Measurements from ENCODE around the gene NUDT14.

The NUDT14 gene

DNA sequence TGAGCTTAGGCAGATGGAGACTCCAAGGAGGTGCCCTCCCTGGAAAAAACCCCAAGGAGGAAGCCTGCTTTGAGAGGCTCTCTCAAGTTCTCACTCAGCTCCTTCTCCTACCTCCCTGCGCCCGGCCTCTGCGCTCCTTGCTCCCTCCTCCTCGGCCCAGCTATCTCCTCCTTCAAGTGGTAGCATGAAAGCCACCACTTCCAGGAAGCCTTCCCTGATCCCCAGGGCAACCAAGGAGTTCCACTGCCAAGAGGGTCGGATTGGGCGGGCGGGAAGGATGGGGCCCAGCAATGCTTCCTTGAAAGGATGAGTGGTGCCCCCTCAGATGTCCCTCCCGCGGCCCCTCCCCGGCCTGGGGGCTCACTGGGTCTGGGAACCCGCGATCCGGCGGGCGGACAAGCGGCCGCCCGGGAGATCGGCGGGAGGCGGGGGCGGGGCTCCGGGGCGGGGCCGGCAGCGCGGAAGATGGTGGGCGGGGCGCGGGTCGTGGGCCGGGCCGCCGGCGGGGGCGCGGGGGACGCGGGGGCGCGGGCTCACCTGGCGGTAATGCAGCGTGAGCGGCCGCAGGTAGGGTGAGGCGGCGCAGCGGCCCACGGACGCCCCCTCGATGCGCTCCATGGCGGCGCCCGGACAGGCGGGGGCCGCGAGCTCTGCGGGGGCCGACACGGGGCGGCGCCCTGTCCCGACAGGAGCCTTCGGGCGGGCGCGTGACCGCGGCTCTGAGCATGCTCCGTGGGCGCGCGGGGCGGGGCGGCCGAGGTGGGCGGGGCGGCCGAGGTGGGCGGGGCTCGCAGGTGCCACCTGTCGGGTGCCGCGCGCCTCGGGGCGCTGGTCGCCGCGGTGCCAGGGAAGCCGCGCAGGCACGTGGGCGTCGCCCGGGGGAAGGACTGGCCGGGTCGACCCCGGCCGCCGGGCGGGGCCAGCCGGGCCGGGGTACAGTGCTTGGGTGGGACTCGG, at the start of gene NUDT14:
TSS of gene NUDT14 (minus strand) at position 721 of the 957 bp plus-strand sequence. CDS start at position 618, 103 bp downstream.
- DNase-seq: peak; percentile 82 to 83

DNA sequence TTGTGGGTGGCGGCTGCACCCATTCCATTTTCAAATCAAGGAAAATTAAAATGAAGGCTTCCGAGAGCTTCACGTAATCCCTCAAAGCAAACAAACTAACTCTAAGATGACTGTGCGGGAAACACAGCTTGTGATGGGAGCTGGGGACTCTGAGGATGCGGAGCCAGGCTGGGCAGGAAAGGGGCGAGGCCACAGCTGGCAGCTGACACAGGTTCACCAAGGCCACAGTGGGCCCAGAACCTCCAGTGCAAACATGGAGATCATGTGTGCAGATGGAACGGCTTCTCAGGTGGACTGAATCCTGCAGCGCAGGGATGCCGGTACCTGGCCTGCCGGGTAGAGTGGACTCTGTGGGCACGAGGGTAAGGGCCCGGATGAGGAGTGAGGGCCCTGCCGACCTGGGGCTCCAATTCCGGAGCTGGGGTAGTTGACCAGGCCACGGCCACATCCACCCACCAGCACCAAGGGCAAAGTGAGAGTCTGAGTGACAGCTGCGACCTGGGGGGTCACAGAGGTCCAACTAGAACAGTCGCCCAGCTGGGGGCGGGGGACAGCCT, 48.1 kb upstream of the NUDT14 start:
- DNase-seq: no peak

DNA sequence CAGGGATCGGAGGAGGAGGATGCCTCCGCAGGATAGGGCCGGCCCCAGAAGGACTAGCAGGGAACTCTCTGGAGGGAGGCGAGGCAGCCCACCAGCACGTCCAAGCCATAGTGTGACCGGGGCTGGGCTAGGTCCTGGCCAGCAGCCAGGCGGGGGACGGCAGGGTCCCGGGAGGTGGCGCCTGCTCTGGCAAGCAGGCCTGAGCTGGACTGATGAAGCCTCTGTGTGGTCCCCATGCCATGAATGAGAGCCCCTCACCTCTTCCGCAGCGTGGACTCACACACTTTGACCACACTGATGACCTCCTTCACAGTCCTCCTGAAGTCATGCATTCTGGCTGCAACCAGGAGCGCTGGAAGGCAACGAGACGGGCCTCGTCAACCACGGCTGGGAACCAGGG, 47.5 kb upstream of the NUDT14 start:
- no peak for DNase-seq

DNA sequence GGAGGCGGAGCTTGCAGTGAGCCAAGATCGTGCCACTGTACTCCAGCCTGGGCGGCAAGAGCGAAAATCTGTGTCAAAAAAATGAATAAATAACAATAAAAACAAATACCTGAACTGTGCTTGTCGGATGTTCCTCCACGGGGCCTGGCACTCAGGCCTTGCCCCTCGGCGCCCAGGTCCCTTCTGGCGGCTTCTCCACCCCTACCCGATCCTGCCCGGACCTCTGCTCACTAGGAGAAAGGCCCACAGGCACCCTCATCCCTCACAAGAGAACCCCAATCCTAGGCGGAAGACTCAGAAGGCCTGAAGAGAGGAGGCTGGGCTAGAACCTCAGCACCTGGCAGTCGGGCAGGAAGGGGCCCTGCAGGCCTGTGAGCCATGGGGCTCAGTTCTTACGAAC, 46.2 kb upstream of the NUDT14 start:
- DNase-seq: no peak

- DNase-seq: no peak
Measured at GRCh38 chr14:105226198-105226597, 45.1 kb upstream of the NUDT14 start.

DNA sequence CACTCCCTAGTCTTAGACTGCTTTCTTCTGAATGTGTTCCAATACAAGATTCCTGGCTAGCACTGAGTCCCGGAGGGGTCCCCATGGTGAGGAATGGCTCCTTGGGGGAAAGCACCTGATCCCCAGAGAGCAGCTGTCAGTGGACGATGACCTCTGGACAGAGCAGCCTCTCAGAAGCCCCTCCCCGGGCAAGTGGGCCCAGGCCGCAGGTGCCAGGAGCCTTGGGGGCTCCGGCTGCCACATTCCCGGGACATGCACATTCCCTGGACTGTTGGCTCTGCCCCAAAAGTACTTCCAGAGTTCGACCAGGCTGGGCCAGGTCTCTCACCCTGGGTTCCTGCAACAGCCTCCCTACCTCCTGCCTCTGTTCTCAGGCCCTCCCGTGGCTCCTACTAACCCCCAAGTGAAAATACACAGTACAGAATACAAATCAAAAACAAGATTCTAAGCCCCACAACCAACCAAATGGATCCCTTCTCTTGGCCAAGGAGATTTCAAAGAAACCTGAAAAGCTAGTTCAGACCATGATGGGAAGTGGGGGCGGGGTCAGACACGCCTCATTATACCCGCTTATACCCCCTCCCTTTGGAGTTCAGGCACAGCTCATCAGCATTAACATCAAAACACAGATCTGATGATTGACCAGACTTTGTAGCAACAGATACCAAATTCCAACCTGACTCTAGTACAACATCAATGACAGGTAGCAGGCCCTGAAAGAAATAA, 43.9 kb upstream of the NUDT14 start:
- no peak for DNase-seq

DNA sequence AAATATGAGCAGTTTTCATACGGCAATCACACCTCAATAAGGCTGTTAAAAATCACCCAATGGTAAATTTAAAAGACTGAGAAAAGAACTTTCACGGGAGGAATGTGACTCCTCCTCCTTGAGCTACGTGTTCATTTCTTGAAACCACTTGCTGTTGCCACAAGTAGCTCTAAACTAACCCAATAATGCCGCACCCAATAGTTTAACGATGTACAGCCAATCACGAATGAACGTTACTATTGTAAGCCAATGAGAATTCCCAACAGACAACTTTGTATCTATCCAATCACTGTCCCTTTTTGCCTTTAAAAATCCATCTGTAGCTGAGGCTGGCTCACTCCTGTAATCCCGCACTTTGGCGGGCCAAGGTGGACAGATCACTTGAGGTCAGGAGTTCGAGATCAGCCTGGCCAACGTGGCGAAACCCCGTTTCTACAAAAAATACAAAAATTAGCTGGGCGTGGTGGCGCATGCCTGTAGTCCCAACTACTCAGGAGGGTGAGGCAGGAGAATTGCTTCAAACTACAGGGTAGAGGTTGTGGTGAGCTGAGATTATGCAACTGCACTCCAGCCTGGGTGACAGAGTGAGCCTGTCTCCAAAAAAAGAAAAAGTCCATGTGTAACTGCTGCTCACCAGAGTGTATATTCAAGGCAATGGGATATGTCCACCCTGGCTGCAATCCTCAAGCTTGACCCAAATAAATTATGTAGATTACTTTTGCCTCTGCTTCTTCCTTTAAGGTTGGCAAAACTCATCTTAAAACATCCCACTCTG, 42.8 kb upstream of the NUDT14 start:
- DNase-seq: no peak

DNA sequence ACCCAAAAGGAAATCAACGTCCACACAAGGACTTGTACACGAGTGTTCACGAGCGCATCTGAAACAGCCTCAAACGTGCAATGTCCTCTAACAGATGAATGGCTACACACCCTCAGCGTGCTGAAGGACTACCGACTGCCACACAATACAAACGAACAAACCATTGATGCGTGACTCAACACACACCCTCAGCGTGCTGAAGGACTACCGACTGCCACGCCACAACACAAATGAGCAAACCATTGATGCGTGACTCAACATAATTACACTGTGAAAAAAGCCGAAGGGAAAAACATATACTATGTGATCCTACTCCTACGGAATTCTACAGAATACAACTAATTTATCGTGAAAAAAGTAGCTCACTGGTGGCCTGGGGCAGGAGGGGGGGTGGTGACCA, 42.1 kb upstream of the NUDT14 start:
- no peak for DNase-seq

GRCh38 chr14:105221598-105222178, 40.6 kb upstream of the NUDT14 start:
- DNase-seq: no peak

- DNase-seq: no peak
Measured at GRCh38 chr14:105220699-105221597, 39.8 kb upstream of the NUDT14 start.

DNA sequence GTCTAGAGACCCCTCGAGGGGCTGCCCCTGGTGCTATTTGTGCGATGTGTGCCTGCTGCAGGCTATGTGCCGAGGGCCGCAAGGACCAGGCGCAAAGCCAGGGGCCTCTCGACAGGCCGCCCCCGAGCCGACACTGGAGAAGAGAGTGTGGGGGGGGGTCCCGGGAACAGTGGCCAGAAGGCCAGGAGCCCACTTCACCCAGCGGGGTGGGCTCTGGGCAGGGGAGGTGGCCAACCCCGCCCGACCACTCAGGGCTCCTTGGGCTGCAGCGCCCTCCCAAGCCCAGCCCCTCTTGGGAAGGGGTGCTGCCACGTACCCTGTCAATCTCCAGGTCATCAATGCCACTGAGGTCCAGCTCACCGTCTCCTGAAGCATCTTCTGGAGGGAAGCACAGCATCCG, 38.6 kb upstream of the NUDT14 start:
- no peak for DNase-seq

DNA sequence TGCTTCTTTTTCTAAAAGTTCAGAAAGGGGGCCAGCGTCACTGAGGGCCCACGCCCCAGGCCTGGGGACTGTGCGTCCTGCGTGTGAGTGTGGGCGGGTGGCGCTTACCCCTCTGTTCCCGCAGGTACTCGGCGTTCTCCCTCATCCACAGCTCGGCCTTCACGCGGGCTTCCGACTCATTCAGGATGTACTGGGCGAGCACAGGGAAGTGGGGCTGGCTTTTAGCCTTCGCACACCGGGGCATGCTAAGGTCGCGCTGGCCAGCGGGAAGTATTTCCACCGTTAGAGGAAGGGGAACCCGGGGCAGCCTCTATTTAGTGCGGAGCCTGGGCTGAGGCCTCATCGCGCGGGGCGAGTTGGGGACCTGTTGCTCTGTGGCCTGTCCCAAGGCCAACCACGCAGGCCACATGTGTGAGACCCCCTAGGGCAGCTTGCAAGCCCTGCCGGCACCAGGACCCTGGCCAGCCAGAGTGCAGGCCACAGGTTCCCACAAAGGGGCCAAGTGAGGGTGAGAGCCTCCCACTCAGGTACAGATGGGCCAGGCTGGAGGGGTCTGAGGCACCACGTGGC, 38.0 kb upstream of the NUDT14 start:
- no peak for DNase-seq

DNA sequence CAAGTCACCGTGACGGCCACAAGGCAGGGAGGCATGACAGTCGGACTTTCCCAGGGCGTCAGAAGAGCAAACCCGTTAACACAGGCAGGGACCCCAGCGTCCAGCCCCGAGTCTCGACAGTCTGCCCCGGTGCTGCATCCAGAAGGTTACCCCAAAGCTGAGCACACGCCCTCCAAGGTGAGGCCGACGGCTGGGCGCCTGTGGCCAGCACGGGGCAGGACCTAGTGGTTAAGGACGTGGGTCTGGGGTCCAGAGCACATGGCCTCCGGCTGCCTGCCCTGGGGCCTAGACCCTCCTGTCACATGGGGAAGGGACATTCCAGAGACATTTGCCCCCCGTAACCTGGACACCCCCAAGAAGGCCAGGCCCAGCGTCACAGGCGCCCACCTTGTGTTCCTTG, 37.5 kb upstream of the NUDT14 start:
- DNase-seq: no peak

GRCh38 chr14:105217774-105218173, 36.7 kb upstream of the NUDT14 start:
- no peak for DNase-seq

DNA sequence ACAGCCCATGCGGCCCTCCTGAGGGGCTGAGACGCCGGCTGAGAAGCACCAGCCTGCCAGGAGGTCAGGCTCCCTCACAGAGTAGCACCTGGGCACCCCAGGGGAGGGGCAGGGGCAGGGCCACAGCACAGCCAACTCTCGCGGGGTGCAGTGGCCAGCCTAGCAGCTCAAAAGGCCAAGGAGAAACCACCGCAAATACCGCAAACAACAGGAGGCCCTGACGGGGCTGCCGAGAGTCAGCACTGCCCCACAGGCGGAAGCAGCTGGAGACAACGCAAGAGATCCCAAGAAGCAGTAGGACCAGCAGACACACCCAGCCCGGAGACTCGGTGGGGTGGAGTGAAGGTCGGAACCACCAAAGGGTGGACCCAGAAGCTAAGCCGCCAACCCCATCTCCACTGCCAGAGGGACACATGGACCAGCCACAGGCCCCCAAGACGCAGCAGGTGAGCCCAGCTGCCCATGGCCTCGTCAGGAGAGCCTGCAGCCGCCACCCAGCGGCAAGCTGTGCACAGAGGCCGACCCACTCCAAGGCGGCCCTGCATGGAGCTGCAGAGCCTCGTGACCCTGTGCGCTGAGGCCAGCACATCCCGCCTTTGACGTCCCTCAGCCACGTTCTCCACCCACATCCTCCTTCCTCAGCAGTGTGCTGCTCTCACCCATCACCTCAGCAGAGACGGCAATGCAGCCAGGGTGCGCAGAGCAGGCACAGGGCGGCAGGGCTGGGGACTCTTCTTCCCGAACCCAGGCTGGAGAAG, 35.6 kb upstream of the NUDT14 start:
- no peak for DNase-seq

GRCh38 chr14:105215602-105216001, 34.5 kb upstream of the NUDT14 start:
- no peak for DNase-seq

- no peak for DNase-seq
Measured at GRCh38 chr14:105214324-105214915, 33.3 kb upstream of the NUDT14 start.

GRCh38 chr14:105213361-105213760, 32.2 kb upstream of the NUDT14 start:
- no peak for DNase-seq

GRCh38 chr14:105212541-105213300, 31.6 kb upstream of the NUDT14 start:
- DNase-seq: no peak
